ENCODE results near the gene GINS1.

Gene GINS1

DNA sequence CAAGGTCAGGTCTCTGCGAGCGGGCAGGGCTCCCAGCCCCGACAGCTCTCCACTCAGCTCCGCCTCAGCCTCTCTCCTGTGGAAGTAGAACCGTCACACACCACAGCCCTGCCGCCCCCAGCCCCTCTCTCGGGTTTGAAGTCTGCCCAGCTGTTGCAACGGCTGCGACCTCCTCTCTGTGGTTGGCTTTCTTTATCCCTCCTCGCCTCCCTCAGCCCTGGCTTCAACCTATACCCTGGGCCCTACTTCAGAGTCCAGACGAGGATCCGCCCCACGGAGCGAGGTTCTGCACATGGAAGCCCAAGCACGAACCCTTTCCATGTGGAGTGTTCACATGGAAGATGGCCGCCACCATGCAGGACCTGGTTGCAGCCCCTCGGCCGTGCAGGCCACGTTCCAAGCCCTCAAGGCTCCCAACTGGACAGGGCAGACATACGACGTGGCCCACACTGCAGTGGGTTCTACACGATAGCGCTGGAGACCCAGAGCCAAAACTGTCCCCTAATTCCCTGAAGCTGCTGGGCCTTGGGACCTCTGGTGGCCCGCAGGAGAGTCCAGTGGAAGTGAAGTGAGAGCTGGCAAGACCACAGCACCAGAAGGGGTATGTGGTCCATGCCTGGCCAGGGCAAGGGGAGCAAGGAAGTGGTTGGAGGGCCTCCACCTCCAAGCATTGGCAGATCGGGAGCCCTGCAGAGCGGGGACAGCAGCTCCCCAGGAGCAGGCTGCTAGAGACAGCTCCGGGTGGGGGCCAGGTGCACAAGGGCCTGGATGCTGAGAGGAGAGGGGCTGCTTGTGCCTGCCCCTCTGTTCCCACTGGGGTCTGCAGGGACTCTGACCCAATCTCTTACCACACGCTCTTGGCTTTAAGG, 69.8 kb downstream of the GINS1 start:
- DNase-seq (ENCODE audit: low spot score), result no peak

DNA sequence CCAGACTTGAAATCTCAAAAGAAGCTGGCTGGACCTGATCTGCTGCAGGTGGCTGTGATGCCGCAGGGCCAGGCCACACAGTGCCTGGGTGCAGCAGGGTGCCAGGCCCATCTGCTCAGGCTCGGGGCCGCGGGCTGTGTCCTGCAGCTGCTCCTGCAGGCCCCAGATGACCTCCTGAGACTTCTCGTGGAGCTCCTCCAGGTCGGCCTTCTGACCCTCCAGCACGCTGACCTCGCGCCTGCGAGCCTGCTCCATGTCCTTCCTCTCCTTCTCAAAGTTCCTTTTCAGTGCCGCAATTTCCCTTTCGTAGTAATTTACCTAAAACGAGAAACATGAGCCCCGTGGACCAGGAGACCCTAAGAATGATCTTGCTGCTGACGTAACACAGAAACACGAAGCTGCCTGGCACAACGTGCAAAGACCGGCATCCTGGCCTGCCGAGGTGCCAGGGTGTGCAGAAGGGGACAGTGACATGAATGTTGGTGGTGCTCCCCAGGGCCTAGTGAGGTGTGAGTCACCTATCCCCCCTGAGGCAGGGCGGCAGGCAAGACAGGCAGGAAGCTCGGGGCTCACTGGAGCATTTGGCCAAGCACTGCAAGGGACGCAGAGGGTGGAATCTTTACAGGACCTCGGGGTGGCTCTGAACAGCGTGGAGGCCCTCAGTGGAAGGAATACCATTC, 71.6 kb downstream of the GINS1 start:
- no peak for DNase-seq (ENCODE audit: low spot score)

DNA sequence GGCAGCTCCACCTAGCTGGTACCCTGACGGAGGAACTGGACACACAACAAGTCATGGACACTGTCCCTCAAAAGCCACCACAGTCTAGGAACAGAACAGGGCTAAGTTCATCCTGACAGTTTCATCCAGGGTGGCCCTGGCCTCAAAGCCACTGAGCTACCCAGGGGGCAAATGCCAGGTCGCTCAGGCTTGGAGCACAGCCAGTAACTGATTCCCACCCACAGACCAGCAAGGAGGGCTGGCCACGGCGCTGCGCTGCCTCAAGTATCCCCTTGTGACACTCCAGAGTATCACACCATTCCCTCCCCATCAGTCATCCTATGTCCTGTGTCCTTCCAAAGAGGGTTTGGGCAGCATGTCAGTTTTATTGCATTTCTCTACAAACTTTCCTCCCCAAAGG, 72.2 kb downstream of the GINS1 start:
- no peak for DNase-seq (ENCODE audit: low spot score)

DNA sequence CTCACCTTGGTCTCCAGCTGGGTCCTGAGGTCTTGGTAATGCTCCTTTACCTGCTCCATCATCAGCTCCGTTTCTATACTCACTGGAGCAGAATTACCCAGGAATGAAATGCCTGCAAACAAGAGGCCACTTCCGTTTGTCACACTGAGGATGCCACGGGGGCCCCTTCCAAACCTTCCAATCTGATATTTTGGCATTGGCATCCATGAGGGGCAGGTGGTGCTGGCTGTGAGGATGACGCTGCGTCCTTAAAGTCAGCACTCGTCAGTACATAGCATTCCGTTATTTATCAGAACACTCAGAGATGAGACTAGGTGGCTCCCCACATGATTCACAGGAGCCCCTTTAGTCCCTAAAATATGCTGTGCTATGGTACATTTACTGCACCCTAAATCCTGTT, 72.7 kb downstream of the GINS1 start:
- no peak for DNase-seq (ENCODE audit: low spot score)

DNA sequence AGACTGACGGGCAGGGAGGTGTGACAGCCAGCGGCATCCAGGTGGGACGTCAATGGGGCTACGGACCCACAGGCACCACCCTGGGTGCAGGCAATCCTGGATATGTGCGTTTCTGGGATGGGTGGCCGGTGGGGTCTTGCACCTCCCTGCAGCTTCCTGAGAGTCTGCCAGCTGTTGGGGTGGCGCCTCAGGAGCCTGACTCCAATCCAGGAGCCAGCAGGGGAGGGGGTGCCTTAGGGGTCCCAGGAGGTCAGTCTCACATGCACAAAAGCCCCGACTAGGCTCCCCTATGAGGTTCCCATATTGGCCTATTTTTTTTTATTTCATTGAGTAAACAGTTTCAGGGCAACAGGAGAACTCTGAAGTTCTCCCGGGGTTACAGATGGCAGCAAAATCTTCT, 73.3 kb downstream of the GINS1 start:
- no peak for DNase-seq (ENCODE audit: low spot score)

DNA sequence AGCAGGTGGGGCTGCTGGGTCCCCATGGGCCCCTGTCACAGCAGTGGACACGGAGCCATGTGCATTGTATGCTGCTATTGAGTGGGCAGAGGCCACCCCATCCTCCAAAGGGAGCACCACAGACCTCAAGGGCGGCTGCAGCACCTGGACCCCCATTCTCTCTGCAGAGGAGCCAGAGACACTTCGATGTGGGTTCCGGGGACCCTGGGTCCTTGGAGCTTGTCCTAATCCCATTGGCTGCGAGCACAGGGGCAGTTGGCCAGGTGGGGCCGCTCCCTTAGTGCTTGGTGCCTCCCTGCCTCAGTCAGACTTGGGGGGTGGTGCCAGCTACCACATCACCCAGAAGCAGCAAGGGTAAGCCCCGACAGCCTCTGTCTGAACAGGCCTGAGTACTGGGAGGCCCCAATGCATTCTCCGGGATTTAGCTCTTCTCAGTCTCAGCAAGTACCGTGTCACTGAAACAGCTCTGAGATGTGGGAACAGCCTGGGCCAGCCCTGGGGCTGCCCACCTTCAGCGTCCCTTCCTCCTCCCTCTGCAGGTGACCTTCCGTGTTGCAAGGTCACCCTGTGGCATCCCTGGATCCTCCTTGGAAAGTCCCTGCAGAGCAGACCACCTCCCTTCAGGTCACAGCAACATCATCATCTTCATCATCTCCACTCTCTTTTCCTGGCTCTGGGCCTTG, 73.9 kb downstream of the GINS1 start:
- no peak for DNase-seq (ENCODE audit: low spot score)

DNA sequence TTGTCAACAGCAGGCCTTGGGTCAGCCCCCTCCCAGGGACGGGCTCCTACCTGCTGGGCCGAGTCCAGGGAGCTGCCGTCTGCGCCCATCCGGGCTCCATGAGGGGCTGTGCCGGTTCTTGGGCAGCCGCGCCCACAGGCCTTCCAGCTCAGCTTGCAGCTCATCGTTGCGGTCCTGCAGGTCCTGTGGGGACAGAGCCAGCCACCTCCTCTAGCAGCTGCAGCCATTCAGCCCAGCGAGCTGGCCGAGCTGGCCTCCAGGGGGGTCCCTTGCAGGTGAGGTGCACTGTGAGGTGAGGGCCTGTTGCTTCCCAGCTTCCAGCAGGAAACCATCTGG, 74.4 kb downstream of the GINS1 start:
- DNase-seq (ENCODE audit: low spot score), result no peak

DNA sequence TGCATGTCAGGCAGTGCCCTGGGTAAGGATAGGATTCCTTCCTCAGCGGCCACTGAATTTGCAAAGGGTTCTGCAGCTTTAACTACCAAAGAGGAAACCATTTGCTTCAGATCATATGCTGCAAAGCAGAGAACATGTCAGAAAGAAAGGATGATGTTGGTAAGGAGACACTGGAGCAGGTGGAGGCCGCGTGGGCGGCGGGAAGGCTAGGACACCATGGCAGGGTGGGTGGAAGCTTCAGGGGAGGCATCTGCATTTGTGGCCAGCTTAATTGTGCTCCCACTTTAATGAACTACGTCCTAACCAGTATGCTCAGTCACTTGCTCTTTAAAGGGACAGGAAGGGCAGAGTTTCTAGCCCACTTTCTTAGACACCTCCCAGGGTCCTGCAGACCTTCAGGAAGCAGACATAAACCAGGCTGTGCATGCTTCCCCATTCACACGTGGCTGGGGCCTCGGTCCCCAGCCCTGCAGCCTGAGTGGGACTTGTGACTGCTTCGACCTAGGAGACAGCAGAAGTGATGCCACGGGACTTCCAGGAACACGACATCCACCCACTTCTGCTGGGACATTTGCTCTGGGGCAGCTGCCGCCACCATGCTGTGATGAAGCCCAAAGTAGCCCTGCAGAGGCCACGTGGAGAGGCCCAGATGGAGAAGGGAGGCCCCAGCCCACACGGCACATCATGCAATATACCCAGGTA, 76.1 kb downstream of the GINS1 start:
- no peak for DNase-seq (ENCODE audit: low spot score)

DNA sequence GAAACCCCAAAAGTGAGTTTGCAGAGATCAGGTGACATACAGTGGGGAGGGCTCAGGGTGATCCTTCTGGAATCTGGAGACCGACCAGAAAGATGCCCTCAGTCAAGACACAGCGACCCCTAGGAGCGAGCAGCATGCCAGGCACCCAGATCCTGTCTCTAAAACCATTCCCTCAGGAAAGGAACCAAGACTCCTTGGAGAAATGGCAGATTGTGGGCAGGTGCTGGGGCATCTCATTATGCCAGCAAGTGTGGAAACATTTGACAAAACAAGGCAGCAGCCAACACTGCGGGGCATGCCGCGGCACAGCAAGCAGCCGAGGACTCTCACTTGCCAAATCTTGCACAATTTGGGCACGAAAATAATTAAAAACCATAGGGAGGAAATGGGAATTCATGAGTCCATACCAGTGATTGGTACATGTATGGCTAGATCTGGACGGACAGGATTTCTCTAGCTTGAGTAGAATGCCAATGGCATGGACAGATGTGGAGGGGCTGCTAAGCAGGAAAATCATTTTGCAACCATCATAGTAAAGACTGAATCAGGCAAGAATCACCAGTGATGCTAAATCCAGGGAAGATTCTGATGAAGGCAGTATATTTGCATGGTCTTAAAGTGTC, 76.9 kb downstream of the GINS1 start:
- no peak for DNase-seq (ENCODE audit: low spot score)

DNA sequence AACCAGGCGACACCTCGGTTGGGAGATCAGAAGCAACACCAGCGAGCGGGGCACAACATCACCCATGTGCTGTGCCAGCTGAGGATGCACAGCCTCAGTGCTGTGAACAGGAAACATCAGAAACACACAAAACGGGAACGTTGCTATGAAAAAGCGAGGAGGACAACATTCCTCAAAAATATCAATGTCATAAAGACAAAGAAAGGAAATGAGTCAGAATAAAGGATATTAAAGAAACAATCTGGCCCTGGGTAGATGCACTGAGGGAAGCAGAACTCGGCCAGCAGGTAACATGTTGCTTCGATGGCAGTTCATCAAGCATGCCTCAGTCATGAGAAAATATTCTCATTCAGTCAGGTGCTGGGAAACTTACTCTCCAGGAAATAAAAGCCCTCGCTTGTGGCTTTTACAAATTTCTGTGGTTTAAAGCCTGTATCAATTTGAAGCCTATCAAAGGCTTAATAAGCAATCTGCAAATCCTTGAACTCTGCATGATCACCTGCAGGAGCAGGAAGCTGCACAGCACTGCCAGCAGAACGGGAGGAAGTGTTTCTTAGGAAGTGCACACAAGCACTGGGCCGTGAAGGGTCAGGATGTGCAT, 77.5 kb downstream of the GINS1 start:
- no peak for DNase-seq (ENCODE audit: low spot score)

DNA sequence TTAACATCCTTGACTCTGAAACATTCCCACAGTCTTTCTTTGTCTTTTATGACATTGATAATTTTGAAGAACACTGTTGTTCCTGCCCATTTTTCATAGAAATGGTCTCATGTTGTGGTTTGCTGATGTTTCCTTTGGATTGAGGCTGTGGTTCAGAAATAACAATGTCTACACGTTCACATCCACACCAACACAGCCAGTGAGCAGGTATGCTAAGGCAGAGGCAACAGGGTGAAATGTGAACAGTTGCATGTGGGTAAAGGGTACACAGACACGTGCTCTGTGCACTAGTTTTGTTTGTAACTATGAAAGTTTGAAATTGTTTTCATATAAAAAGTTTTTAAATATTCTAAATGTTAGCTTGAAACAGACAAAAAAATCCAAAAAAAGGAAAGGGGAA, 78.4 kb downstream of the GINS1 start:
- DNase-seq (ENCODE audit: low spot score), result no peak

DNA sequence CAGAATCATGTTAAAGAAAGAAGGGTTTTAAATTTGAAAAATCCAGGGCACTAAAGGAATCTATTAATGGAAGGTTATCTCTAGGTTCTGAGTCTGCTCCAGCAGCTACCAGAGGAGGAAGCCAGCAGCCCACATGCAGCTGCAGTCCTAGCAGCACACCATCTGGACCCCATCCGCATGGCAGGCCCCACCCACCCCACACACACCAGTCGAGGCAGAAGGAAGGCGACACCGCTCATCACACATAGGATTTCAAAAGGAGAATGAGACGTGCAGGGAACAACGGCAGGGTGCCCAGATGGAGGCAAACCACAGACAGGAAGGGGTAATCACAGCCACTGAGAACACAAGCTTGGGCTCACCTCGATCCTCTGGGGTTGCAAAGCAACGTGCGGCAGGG, 78.9 kb downstream of the GINS1 start:
- no peak for DNase-seq (ENCODE audit: low spot score)

DNA sequence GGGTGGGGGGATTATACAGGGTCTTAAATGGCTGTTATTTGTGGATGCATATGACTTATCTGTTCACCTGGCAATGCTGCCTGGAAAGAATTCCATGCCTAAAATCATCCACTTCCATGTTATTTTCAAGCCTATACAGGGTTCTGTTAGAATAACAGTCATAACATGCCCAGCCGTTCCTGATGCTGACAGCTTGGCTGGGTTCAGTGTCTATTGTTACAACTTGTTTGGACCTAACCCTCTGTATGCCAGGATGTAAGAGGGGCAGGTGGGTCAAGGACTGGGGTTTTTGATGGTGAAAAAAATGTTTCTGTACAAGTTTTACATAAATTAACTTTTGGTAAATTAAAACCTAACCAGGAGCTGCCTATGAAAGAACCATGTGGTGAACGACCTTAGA, 79.8 kb downstream of the GINS1 start:
- DNase-seq (ENCODE audit: low spot score), result no peak

DNA sequence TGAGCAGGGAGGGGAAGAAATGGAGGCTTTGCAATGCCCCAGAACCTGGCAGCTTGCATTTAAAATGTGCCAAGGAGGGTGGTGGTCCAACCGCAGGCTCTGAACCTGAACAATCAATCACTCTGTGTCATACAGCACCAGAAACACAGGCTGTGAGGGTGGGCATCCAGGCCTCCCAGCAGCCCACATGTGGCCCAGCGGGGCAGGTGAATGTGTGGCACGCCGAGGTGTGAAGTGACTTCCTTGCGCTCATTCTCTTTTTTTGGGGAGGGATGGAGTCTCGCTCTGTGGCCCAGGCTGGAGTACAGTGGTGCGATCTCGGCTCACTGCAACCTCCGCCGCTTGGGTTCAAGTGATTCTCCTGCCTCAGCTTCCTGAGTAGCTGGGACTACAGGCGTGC, 80.5 kb downstream of the GINS1 start:
- DNase-seq (ENCODE audit: low spot score), result no peak

DNA sequence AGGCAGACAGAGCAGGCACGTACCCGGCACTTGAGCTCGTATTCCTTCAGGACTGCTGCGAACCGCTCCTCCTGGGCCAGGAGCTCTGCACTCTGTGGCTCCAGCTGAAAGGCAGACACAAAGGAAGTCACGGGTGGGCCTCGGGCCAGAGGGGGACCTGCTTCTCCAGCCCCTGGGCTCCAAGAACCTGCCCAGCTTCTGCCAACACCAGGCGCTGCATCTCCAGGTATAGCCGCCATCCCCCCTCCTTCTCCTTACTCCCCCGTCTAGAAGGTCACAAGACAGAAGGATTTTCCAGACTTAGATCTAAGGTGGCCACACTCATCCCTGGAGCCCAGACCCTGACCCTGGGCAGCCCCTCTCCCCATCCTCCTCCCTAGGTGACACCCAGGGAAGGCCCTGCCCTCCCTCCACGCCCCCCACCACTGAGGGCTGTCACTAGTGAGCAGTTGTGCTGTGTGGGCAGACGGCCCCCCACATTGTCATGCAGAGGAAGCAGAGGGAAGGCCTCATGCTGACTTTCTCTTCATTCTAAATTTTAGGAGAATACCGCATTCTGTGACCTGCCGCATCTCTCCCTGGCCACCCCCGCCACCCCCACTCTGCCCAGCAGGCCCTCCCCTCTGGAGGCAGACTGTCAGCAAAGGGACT, 81.9 kb downstream of the GINS1 start:
- no peak for DNase-seq (ENCODE audit: low spot score)

DNA sequence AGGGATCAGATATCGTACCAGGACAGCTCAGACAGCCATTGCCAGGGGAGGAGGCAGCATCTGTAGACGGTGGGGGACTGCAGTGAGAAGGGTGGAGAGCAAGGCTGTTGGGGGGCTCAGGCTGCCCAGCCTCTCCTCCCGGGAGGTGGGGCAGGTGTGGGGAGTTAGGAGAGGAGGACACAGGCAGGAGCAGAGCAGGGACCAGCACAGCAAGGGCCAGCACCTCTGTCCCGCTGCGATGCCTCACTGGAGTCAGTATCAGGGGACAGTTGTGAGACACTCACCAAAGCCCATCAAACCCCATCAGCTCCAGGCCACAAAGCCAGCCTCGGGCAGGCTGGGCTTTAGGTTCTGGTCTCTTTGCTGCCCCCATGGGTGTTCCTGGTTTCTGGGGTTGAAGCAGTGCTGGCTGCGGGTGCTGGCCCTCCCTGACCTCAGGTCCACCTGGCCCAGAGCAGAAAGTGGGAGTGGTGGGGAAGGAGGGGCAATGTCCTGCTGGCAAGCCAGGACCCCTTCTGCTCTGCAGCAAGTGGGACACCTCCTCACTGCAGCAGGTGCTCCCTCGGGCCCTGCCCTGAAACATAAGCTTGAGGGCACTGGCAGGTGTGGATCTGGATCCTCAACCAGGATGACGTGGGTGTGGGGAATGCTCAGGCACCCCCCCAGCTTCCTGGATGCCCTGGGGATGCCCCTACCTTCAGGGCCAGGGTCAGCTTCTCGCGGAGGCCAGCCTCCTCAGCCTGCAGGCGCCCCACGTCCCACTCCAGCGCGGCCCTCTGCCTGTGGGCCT, 83.4 kb downstream of the GINS1 start:
- no peak for DNase-seq (ENCODE audit: low spot score)

DNA sequence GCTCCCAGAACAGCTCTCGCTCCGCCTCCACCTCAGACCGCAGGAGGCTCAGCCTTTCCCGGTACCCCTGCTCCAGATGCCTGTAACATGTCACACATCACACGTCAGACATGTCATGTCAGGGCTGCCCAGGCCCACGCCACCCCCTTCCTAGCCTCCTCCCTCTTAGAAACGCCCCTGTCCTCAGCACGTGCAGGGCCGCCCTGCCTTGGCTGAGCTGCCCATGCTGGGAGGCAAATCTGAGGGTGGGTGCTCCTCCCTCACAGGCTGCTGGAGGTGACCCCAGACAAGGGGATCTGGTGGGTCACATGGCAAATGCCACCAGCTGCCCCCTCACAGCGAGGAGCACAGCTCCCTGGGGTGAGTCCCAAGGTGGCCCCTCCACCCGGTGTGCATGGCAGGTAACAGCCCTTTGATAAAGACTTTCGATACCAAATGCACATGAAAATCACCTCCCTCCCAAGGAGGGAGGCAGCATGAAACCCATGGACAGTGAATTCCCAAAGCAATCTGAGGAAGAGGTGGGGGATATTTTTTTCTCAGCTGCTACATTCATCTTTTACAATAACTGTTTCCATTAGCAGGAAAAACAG, 84.1 kb downstream of the GINS1 start:
- DNase-seq (ENCODE audit: low spot score), result no peak

DNA sequence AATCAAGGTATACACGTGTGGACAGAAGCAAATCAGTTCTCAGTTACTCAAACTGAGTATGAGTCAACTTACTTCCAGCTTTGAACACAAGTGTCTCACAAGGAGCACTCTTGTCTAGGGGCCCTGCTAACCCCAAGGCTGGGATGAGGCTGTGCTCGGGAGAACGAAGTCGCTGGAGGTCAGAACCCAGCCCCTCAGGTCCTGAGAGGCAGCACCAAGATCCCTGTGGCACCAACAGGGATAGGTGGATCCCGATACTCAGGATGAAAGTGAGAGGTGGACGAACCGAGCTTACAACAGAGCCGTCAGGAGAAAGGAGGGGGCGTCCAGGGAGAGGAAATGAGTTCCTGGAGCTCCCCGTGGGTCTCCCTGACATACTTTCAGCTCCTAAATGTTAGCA, 85.7 kb downstream of the GINS1 start:
- DNase-seq (ENCODE audit: low spot score), result no peak

DNA sequence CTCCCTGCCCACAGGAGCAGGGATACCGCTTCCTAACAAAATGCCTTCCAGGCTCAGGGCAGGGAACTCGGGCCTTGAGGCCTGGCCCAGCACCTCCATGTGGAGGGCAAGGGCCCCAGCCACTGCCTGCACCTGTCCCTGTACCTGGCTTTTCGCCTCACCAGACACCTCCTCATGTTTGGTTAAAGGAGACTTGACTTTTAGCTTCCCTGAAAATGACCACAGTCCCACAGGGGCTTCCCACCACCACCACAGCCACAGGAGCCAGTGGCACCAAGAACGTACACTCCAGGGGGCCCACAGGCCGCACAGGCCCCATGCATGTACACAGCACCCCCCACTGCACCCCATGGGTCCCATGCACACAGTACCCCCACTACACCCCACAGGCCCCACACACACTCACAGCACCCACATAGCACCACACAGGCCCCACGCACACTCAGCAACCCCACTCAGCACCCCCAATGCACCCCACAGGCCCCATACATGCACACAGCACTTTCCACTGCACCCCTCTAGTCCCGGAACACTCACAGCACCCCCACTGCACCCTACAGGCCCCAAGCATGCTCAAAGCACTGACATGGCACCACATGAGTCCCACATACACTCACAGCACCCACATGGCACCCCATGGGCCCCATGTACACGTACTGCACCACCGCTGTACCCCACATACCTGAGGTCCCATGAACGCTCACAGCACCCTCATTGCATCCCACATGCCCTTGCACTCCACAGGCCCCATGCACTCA, 86.5 kb downstream of the GINS1 start:
- no peak for DNase-seq (ENCODE audit: low spot score)
